Activated effector memory CD4-positive, alpha-beta T cell treated with Interleukin-2 at 50 U/mL for 16 hours (primary cell): ENCODE measurements around the gene SPRR2A.
"Not testable (repeated sequence)": the region's sequence is repeated elsewhere in the genome, so short reads cannot be mapped to it uniquely, and the experiment has no call there.

ENCODE experiments used
- DNase-seq: peaks from one replicate; pipeline ENCODE4 v3.0.0-alpha.2; 2020

SPRR2A gene

GRCh38 chr1:153024413-153024812, 32.9 kb downstream of the SPRR2A start:
- DNase-seq, result no peak

- no peak for DNase-seq
Measured at GRCh38 chr1:153023109-153023508, 34.2 kb downstream of the SPRR2A start.

GRCh38 chr1:153022340-153022739, 35.0 kb downstream of the SPRR2A start:
- not testable (repeated sequence) for DNase-seq

GRCh38 chr1:153021829-153022228, 35.5 kb downstream of the SPRR2A start:
- not testable (repeated sequence) for DNase-seq

GRCh38 chr1:153011235-153011758, 46.0 kb downstream of the SPRR2A start:
- not testable (repeated sequence) for DNase-seq
